GM10266 (cell line): ENCODE data around the gene PTPN12.
A peak's percentile ranks its signal among the peaks of the same experiment; 100 is the strongest.

Experiments used
- DNase-seq: peaks from one replicate; pipeline ENCODE4 v3.0.0; 2012; ENCODE audit errors: extremely low spot score
- TF ChIP-seq, protein P1 (sequence below): IDR thresholded peaks from 2 replicates; pipeline ENCODE4 v1.5.1; 2012; ENCODE audit warnings: mild to moderate bottlenecking, low read depth; ENCODE audit not compliant: control insufficient read depth, insufficient read depth; ENCODE audit errors: missing control alignments

Gene PTPN12

DNA sequence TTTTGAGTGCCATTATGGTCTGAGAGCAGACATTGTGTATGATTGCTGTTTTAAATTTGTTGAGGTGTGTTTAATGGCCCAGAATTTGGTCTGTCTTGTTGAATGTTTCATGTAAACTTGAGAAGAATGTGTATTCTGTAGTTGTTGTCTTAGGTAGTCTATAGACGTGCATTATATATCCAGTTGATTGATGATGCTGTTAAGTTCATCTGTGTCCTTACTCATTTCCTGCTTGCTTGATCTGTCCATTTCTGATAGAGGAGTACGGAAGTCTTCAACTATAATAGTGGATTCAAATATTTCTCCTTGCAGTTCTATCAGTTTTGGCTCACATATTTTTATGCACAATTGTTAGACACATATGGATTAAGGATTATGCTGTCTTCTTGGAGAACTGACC lies 16.0 kb downstream of the PTPN12 start:
- TF ChIP-seq, protein P1, sequence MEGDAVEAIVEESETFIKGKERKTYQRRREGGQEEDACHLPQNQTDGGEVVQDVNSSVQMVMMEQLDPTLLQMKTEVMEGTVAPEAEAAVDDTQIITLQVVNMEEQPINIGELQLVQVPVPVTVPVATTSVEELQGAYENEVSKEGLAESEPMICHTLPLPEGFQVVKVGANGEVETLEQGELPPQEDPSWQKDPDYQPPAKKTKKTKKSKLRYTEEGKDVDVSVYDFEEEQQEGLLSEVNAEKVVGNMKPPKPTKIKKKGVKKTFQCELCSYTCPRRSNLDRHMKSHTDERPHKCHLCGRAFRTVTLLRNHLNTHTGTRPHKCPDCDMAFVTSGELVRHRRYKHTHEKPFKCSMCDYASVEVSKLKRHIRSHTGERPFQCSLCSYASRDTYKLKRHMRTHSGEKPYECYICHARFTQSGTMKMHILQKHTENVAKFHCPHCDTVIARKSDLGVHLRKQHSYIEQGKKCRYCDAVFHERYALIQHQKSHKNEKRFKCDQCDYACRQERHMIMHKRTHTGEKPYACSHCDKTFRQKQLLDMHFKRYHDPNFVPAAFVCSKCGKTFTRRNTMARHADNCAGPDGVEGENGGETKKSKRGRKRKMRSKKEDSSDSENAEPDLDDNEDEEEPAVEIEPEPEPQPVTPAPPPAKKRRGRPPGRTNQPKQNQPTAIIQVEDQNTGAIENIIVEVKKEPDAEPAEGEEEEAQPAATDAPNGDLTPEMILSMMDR: no peak

DNA sequence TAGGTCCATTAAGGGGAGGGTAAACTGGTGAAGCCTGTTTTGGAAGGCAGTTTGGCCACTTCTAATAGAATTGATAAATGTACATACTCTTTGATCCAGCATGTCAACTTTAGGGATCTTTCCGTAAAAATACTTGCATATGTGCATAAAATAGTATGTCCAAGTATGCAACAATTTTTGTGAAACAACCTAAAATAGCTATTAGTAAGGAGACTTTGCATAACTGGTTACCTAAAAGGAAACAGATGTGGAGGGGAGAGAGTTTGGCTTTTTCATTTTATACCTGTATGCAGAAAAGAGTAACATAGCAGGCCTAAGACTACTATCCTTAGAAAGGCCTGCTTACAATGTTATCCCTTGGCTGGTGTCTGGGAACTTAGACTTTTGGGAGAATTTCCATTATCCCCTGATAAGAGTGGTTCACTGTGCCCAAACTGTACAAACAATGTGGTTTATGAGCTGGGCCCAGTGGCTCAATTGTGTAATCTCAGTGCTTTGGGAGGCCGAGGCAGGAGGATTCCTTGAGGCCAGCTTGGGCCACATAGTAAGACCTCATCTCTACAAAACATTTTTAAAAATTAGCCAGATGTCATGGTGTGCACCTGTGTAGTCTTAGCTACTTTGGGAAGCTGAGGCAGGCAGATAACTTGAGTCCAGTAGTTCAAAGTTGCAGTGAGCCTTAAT lies 21.3 kb downstream of the PTPN12 start:
- DNase-seq: no peak
- TF ChIP-seq, protein P1: no peak

More for the DNA sequence above, 16.0 kb downstream of the PTPN12 start:
- DNase-seq: no peak

DNA sequence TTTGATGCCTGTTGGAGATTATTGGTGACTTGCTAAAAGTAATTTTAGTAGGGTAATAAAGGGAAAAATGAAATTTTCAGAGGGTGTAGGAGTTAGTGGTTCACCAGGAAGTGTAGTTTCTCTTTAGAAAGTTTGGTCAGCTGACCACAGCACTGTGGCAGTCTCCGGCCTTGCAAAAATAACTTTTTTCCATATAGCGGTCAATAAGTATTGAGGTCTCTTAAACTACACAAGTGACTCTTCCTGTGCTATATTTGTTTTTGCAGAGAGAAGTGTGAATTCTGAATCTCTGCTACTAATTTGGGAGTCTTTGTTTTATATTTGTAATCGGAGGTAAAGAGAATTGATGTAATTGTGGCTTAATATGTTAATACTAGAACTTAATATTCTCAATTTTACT lies 24.3 kb downstream of the PTPN12 start:
- TF ChIP-seq, protein P1: no peak
- DNase-seq: peak; percentile 25

DNA sequence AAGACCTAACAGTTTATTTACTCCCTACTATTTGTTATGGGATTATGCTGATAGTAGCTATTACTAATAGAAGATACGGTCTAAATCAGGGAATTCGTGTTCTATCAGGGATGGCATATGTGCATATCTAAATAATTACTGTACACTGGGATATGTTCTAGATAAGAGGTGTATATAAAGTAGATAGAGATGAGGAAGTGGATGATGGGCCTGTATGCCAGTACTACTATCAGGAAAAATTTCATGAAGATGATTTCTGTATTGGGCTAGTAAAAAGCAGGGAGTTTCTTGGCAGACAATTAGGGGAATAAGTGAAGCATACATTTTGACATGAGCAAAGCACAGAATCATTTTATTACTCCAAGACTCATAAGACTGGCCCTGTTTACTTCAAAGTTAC lies 26.2 kb downstream of the PTPN12 start:
- no peak for DNase-seq

DNA sequence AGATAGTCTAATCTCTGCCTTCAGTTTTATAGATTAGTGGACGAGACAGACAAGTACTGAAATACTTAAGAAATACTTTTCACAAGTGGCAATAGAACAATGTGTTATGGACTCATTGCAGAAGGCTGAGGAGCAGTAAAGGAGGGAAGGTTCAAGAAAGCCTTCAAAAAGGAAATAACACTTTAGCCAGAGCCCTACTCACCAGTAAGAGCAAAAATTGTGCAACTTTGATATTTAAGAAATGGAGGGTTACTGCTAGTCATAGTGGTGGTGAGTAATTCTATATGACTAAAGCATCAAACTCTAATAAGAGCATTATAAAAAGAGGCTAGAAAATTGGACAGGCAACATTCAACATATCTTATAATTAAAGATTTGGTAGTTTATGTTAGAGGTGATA lies 28.8 kb downstream of the PTPN12 start:
- TF ChIP-seq, protein P1: no peak
- DNase-seq: no peak

More for the DNA sequence above, 26.2 kb downstream of the PTPN12 start:
- TF ChIP-seq, protein P1: no peak

DNA sequence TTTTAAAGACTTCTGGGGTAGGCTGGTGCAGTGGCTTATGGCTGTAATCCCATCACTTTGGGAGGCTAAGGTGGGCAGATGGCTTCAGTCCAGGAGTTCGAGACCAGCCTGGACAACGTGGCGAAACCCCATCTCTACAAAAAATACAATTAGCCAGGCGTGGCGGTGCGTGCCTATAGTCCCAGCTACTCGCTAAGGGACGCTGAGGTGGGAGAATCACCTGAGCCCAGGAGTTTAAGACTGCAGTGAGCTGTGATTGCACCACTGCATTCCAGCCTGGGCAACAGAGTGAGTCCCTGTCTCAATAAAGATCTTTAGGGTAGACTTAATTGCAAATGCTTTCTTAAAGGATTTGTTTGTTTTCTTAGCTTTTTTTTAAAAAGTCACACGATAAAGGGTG lies 29.3 kb downstream of the PTPN12 start:
- DNase-seq: no peak
- TF ChIP-seq, protein P1: no peak

DNA sequence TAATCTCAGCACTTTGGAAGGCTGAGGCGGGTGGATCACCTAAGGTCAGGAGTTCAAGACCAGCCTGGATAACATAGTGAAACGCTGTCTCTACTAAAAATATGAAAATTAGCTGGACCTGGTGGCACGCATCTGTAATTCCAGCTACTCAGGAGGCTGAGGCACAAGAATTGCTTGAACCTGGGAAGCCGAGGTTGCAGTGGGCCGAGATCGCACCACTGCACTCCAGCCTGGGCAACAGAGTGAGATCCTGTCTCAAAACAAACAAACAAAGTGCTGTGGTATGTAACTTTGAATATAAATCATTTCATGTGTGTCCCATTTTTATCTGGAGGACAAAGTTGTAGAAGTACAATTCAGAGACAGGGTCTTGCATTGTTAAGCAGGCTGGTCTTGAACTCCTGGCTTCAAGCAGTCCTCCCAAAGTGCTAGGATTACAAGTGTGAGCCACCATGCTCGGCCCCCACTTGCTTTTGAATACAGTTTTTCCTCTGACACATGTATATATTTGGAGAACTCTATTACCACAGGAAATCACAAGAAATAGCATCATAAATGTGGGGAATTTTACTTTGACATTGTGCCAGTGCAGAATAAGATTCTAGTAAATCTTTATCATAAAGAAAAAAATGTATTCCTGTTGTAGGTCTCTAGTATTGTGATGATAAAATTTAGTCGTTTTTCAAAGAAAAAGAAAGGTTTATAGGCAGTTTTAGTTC lies 32.6 kb downstream of the PTPN12 start:
- TF ChIP-seq, protein P1: no peak
- DNase-seq: no peak
